Effector CD4-positive, alpha-beta T cell (primary cell): ENCODE data around the gene AJM1.

Experiments
- DNase-seq: peaks from one replicate; pipeline ENCODE4 v3.0.0-alpha.2; 2020

The AJM1 gene

DNA sequence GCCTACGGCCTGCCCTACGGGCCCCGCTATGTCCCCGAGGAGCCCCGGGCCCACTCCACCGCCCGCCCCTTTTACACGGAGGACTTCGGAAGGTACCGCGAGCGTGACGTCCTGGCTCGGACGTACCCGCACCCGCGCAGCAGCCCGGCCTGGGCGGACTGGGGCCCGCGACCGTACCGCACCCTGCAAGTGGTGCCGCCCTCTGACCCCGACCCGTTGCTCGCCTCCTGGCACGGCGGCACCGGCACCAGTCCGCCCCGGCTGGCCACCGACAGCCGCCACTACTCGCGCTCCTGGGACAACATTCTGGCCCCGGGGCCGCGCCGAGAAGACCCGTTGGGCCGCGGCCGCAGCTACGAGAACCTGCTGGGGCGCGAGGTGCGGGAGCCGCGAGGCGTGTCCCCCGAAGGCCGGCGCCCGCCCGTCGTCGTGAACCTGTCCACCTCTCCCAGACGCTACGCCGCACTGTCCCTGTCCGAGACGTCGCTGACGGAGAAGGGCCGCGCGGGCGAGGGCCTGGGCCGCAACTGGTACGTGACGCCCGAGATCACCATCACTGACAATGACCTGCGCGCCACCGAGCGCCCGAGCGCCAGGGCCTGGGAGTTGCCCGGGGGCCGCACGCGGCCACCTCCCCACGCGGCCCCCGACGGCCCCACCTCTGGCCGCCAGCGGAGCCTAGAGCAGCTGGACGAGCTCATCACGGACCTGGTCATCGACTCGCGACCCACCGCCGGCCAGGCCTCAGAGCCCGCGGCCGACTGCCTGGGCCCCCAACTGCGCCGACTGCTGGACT lies 3.4 kb downstream of the AJM1 start:
- DNase-seq: no peak

DNA sequence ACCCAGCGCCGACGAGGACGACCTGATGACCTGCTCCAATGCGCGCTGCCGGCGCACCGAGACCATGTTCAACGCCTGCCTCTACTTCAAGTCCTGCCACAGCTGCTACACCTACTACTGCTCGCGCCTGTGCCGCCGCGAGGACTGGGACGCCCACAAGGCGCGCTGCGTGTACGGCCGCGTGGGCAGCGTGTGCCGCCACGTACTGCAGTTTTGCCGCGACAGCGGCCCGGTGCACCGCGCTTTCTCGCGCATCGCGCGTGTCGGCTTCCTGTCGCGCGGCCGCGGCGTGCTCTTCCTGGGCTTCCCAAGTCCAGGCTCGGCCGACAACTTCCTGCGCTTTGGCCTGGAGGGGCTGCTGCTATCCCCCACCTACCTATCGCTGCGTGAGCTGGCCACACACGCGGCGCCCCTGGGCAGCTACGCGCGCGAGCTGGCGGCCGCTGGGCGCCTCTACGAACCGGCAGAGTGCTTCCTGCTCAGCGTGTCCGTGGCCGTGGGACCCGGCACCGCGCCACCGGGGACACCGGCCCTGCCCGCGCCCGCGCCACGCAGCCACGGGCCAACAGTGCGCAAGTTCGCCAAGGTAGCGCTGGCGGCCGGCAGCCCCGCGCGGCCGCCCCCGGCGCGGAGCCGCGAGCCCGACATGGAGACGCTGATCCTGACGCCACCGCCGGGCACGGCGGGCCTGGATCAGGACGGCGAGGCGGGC lies 4.3 kb downstream of the AJM1 start:
- no peak for DNase-seq

DNA sequence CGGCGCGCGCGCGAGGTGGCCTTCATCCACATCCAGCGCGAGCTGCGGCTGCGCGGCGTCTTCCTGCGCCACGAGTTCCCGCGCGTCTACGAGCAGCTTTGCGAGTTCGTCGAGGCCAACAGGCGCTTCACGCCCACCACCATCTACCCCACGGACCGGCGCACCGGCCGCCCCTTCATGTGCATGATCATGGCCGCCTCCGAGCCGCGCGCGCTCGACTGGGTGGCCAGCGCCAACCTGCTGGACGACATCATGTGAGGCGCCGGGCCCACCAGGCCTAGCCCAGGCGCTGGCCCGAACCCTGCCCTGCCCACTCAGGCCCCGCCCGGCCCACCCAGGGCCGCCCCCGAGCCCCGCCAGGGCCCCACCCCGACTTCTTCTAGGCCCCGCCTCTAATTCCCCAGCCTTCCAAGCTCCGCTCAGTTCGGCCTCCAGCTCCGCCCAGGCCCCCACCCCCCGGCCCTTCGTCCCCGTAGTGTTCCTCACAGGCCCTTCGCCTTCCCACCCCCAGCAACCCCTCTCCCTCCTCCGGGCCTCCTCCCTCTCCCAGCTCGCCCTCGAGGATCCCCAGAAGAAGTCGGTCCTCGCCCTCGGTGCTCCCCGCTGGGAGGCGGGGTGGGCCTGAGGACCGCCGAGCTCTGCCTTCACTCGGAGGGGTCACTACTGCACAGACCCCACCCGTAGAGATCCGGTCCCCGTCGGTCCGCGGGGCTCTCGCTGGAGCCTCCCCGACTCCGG lies 5.0 kb downstream of the AJM1 start:
- DNase-seq: no peak

DNA sequence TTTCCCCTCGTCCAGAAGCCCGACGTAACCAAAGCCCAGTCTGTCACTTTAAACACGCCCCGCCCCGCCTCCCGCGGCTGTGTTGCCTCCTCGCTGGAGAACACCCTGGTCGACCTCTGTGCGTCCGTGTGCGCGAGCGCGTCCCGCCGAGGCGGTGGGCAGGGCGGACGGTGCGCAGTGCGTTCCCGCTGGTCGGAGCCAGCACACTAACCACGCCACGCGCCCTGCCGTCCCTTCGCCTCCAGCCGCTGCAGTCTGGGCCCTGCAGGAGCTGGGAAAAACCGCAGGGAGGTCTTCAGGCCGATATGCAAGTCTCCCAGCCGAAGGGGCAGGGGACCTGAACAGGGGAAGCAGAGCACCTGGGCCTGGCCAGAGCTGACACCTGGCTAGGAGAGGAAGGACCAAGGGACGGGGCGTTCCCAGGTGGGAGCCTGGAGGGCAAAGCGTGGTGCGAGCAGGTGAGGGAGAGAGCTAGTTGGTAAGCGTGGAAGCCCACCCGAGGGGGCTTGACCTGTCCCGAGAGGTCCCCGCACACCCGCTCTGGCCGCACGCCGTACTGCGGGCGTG lies 5.6 kb downstream of the AJM1 start:
- peak; percentile 50 for DNase-seq

DNA sequence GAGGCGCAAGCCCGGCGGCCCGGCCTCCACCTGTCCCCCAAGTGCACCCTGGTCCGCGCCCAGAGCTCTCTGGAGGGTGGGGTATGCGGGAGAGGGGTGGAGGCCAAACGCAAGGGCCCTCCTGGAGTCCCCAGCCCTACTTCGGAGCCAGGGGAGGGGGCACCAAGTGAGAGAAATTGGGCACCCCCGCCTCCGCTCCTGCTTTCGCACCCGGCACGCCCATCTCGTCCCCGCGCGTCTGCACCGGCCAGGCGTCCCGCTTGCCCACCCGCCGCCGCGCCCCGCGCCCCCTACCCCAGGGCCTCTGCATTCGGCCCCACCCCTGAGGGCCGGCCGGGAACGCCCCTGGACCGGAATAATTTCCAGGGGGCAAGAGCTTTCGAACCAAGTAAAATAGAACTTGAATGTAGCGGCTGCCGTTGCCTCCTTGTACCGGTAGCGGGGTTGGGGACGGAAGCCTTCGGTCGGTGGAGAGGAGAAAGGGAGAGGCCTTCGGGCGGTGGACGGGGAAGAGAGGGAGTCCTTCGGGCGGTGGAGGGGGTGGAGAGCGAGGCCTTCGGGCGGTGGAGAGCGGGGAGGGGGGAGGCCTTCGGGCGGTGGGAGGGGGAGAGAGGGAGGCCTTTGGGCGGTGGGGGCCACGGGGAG lies 6.2 kb downstream of the AJM1 start:
- no peak for DNase-seq

DNA sequence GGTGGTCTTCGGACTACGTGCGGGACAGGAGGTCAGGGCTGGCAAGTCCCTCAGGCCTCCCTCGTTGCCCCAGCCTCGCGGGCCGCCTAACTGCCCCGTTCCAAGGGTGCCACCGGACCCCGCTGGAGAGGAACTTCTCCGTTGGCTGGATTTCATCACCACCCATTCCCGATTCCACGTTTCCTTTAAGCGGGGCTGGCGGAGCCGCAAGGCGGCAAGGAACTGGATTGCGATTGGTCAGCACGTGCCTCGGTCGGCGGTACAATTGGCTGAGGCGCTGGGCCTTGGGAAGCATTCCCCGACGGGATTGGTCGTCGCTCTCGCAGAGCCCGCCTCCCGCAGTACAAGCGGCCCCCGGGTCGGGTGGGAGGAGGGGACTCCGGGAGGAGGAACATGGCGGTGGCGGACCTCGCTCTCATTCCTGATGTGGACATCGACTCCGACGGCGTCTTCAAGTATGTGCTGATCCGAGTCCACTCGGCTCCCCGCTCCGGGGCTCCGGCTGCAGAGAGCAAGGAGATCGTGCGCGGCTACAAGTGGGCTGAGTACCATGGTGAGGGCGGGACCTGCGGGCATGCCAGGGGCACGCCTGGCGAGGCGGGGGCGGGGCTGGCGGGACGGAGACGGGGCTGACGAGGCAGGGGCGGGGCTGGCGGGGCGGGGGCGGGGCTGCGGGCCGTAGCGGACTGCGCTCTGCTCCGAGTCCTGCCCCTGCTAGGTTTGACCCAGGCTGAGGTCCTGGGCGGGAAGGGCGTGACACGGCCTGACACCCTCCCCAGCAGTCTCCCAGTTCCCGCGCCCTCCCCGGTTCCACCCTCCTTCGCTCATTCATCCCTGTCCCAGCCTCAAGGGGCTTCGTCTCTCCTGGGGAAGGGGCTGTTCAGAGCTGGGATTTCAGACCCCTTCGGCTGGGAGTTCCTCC lies 7.0 kb downstream of the AJM1 start, which contains the start of gene PHPT1:
Gene PHPT1, plus strand, starts transcription at position 372 of the 922 bp plus-strand sequence. Its CDS starts 22 bp downstream, at position 394.
- DNase-seq: peak; percentile 96

DNA sequence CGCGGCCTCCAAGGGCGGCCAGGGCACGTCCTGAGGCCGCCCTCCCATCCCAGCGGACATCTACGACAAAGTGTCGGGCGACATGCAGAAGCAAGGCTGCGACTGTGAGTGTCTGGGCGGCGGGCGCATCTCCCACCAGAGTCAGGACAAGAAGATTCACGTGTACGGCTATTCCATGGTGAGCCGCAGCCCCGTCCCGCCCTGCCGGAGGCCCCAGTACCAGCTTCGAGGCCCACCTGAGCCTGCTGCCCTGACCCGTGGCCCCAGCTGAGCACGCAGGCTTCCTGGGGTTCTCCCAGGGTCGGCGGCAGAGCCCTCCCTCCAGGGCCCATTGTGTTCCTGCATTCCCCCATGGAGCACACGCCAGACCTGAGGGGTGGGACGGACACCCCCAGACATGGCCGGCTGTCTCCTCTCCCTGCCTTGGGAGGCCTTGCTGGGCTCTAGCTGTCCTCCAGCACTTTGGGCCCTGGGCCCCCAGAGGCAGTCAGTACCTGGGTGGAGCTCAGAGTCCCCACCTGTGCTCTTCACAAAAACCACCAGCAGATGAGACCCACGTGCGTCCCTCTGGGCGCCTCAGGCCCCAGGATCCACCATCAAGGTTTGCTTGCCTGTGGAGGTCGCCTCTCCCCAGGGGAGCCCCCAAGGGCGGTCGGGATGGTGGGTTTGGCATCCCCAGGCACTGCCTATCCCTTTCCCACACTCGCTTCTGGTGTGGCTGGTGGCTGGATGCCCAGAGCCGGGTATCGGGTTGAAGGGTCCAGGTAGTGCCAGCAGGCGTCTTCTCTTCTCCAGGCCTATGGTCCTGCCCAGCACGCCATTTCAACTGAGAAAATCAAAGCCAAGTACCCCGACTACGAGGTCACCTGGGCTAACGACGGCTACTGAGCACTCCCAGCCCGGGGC lies 7.9 kb downstream of the AJM1 start:
- no peak for DNase-seq

DNA sequence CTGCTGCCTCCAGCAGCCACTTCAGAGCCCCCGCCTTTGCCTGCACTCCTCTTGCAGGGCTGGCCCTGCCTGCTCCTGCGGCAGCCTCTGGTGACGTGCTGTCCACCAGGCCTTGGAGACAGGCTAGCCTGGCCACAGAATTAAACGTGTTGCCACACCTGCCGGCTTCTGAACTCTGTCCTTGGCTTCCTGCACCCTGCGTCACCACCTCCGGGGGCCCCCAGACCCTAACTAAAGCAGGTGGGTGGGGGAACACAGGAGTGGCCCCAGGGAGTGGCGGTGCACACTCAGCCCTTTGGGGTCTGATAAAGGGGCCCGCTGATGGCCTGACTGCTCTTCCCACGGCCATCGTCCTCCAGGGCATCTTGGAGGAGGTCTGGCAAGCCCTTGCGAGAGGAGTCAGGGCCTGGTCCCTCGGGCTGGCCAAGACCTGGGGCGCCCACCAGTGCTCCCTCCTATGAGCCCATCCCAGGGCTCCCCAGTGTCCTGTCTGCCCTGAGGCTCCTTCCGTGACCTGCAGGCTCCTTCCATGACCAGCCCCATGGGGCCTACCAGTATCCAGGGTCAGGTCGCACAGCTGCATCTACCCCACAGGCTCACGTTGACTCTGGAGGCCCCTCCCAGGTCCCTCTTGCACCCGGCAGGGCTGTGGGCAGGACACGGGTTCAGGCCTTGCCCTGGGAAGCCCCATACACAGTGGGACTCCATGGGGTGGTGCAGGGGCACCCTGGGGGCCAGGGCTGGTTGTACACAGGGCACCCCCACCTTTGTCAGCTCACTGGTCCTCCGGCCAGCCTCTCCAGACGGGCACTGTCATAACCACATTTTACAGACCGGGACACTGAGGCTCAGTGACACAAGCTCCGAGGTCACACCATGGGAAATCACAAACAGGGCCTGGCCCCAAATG lies 8.8 kb downstream of the AJM1 start:
- DNase-seq: no peak

DNA sequence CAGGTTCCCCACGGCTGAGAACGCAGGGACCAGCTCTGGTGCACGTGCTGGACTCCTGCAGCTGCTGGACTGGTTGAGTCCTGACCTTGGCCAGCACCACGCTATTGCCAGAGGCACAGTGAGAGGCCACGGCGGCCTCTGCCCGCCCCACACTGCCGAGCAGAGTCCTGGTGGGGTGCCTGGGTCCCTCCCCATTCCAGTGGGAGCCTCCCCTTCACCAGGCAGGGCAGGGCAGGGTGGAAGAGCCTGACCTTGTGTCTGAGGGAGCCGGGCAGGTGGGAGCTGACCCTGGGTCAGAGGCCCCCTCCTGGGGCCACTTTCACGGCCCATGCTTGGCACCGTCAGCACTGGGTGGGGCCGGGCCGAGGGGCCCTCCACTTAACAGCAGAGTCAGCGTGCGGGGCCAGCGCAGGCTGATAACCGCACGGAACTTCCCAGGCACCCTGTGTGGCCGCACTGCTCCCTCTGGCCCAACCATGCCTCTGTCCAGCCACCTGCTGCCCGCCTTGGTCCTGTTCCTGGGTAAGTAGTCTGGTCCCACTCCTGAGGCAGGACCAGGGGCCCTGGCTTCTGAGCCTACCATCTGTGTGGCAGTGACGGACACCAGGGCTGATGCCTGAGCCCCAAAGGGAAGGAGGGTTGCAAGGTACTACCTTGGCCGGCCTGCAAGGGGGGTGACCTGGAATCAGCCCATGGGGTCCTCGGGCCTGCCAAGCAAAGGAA lies 9.8 kb downstream of the AJM1 start, which contains the start of gene MAMDC4:
Gene MAMDC4, plus strand, starts transcription at position 406 of the 723 bp plus-strand sequence. Its CDS starts 71 bp downstream, at position 477.
- no peak for DNase-seq

DNA sequence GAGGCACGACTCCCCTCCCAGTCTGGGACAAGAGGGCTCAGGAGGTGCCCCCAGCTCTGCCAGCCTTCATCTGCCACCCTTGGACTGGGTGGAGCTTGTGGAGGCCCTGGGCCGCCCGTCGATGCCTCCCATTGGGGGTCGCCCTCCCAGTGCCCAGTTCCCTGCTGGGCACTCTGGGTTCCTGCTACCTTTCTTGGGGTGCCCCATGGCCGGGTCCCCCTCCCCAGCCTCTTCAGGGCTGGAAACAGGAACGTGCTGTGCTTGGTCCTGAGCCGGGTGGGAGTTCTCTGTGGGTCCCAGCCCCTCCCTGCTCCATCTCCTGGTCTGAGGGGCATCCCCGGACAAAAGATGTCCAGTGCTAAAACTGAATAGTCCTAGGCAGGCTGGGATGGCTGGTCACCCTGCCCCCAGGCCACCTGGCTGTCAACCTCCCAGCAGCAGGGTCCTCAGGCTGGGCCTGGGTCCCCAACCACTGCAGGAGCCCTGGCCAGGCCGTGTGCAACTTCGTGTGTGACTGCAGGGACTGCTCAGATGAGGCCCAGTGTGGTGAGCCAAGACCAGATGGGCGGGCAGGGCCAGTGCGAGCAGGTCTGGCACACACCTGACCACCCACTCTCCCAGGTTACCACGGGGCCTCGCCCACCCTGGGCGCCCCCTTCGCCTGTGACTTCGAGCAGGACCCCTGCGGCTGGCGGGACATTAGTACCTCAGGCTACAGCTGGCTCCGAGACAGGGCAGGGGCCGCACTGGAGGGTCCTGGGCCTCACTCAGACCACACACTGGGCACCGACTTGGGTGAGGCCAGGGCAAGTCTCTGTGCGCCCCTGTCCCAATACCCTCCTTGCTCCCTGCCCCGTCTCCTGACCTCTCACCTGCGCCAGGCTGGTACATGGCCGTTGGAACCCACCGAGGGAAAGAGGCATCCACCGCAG lies 10.7 kb downstream of the AJM1 start:
- no peak for DNase-seq

DNA sequence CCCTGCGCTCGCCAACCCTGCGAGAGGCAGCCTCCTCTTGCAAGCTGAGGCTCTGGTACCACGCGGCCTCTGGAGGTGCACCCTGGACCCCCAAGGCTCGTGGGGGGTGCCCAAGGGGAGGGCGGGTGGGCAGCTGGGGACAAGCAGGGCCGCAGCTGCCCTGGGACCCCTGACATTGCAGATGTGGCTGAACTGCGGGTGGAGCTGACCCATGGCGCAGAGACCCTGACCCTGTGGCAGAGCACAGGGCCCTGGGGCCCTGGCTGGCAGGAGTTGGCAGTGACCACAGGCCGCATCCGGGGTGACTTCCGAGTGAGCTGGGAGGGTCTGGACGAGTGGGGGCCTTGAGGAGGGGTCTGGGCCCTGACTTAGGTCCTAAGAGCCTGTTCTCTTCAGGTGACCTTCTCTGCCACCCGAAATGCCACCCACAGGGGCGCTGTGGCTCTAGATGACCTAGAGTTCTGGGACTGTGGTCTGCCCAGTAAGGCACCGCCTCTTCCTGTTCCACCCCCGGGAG lies 11.4 kb downstream of the AJM1 start:
- DNase-seq: no peak

DNA sequence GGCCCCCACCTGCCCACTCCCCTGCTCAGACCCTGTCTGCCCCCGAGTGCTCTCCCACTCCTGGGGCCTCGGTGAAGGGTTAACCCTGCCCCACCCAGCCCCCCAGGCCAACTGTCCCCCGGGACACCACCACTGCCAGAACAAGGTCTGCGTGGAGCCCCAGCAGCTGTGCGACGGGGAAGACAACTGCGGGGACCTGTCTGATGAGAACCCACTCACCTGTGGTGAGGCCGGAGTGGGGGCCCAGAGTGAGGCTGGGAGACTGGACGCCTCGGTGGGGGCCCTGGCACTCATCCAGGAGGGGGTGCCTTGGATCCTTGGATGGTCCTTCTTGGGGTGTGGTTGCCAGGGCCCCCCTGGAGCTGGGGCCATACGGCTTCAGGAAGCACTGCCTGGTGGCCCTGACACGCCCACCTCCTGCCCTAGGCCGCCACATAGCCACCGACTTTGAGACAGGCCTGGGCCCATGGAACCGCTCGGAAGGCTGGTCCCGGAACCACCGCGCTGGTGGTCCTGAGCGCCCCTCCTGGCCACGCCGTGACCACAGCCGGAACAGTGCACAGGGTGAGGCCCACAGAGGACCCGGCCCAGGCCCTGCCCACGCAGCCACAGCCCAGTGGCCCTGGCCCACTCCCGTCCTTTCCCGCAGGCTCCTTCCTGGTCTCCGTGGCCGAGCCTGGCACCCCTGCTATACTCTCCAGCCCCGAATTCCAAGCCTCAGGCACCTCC lies 12.0 kb downstream of the AJM1 start:
- DNase-seq: no peak

DNA sequence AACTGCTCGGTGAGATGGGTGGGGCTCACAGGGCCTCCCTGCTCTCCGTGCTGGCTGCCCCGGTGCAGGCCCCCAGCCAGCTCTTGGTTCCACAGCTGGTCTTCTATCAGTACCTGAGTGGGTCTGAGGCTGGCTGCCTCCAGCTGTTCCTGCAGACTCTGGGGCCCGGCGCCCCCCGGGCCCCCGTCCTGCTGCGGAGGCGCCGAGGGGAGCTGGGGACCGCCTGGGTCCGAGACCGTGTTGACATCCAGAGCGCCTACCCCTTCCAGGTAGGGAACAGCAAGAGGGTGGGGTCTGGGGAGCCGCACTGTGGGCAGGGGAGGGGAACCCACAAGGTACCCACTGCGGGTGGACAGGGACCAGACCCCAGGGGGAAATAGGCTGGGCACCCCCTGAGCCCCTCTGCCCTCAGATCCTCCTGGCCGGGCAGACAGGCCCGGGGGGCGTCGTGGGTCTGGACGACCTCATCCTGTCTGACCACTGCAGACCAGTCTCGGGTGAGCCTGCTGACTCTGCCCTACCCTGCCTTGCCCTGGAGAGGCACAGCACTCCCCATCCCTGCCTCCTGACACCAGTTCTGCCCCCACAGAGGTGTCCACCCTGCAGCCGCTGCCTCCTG lies 12.7 kb downstream of the AJM1 start:
- DNase-seq: no peak

DNA sequence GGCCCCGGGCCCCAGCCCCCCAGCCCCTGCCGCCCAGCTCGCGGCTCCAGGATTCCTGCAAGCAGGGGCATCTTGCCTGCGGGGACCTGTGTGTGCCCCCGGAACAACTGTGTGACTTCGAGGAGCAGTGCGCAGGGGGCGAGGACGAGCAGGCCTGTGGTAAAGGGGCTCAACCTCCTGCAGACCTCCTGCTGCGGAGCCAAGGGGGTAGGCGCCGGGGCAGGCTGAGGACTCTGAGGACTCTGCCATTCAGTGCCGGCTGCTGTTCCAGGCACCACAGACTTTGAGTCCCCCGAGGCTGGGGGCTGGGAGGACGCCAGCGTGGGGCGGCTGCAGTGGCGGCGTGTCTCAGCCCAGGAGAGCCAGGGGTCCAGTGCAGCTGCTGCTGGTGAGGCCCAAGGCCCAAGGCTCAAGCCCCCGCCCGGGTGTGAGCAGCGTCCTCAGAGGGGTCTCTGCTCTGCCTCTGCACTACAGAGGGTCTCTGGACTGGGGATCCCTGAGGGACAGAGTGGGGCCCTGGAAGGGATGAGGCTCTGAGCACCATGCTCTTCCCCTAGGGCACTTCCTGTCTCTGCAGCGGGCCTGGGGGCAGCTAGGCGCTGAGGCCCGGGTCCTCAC lies 13.3 kb downstream of the AJM1 start:
- no peak for DNase-seq

DNA sequence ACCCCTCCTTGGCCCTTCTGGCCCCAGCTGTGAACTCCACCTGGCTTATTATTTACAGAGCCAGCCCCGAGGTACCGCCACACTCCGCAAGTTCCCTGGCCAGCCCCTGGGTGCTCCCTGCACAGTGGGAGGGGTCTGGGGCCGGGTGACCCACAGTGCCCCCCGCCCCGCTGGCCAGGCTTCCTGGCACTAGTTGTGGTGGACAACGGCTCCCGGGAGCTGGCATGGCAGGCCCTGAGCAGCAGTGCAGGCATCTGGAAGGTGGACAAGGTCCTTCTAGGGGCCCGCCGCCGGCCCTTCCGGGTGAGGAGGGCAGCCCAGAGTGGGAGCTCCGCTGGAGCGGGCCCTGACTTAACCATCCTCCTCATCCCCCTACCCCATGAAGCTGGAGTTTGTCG lies 13.8 kb downstream of the AJM1 start:
- DNase-seq: no peak
